ENCODE data around the gene CHCHD5. TPM values are rescaled to one million over a fixed set of nuclear protein-coding genes. Genes with fewer than 3 reads are reported as not detected.
"Not testable (repeated sequence)": the region's sequence is repeated elsewhere in the genome, so short reads cannot be mapped to it uniquely, and the experiment has no call there.

The CHCHD5 gene
- total RNA-seq, 1 donor from 2014 or later = 12.9 TPM

GRCh38 chr2:112614201-112614840, 29.9 kb downstream of the CHCHD5 start:
- peaks cover 7% of the 10 kb centered on the region for H3K4me1 ChIP-seq
- no peaks in the 10 kb centered on the region for H3K79me2 ChIP-seq (ENCODE audit: low read depth)
- peak overlapping the region; percentile 94 for H2AFZ ChIP-seq (replicated peaks)
- Mint-ChIP-seq H3K36me3 (peaks cover 2% of the 10 kb centered on the region), H3K9me3 (peaks cover 9% of the 10 kb centered on the region), H3K4me1 (peaks cover 7% of the 10 kb centered on the region), H3K27ac (no peak overlapping the region), H3K4me3 (no peak overlapping the region), H3K27me3 (ENCODE audit: insufficient read depth, low read depth) (peaks cover 5% of the 10 kb centered on the region)
- H3K27ac ChIP-seq = no peak overlapping the region
- peak overlapping the region; percentile 52 for H3K4me2 ChIP-seq
- H3F3A ChIP-seq (ENCODE audit: low read depth) = no peaks in the 10 kb centered on the region
- no peaks in the 10 kb centered on the region for H4K20me1 ChIP-seq (ENCODE audit: low read depth)
- DNase-seq (ENCODE audit: low spot score) = peak; percentile 58
- H3K9me3 ChIP-seq (ENCODE audit: low read depth) = peaks cover 3% of the 10 kb centered on the region
- no peaks in the 10 kb centered on the region for H3K27me3 ChIP-seq
- H3K4me3 ChIP-seq = no peak overlapping the region
- TF ChIP-seq EZH2 (IDR thresholded peaks at IDR 0.05) = no peak
- TF ChIP-seq EZH2phosphoT487 (IDR thresholded peaks at IDR 0.05) = no peak
- TF ChIP-seq CTCF (IDR thresholded peaks at IDR 0.05) = no peak
- no peak overlapping the region for H3K9ac ChIP-seq
- no peaks in the 10 kb centered on the region for H3K36me3 ChIP-seq

GRCh38 chr2:112615051-112615450, 30.6 kb downstream of the CHCHD5 start:
- Mint-ChIP-seq H3K9me3 (peaks cover 8% of the 10 kb centered on the region), H3K27ac (no peak overlapping the region), H3K4me1 (peaks cover 7% of the 10 kb centered on the region), H3K4me3 (no peak overlapping the region), H3K36me3 (peaks cover 2% of the 10 kb centered on the region), H3K27me3 (ENCODE audit: insufficient read depth, low read depth) (peaks cover 7% of the 10 kb centered on the region)
- Histone ChIP-seq H3K4me3 (no peak overlapping the region), H2AFZ (replicated peaks) (peak overlapping the region; percentile 94), H3K9ac (no peak overlapping the region), H3K9me3 (ENCODE audit: low read depth) (no peaks in the 10 kb centered on the region), H3K4me1 (peaks cover 7% of the 10 kb centered on the region), H3K27me3 (no peaks in the 10 kb centered on the region), H3F3A (ENCODE audit: low read depth) (no peaks in the 10 kb centered on the region), H3K4me2 (no peak overlapping the region), H4K20me1 (ENCODE audit: low read depth) (no peaks in the 10 kb centered on the region), H3K36me3 (no peaks in the 10 kb centered on the region), H3K27ac (no peak overlapping the region), H3K79me2 (ENCODE audit: low read depth) (no peaks in the 10 kb centered on the region)
- no peak for DNase-seq (ENCODE audit: low spot score)
- no peak for TF ChIP-seq CTCF (IDR thresholded peaks at IDR 0.05)
- TF ChIP-seq EZH2 (IDR thresholded peaks at IDR 0.05) = no peak
- no peak for TF ChIP-seq EZH2phosphoT487 (IDR thresholded peaks at IDR 0.05)

- H3K4me2 ChIP-seq; H3K4me1 ChIP-seq; H4K20me1 ChIP-seq (ENCODE audit: low read depth); DNase-seq (ENCODE audit: low spot score); H3K27me3 ChIP-seq; H3F3A ChIP-seq (ENCODE audit: low read depth); H3K9ac ChIP-seq; H3K9me3 ChIP-seq (ENCODE audit: low read depth); H3K79me2 ChIP-seq (ENCODE audit: low read depth); H3K4me3 Mint-ChIP-seq; H2AFZ ChIP-seq (replicated peaks); H3K36me3 ChIP-seq; H3K9me3 Mint-ChIP-seq; H3K27me3 Mint-ChIP-seq (ENCODE audit: insufficient read depth, low read depth); H3K27ac ChIP-seq; H3K27ac Mint-ChIP-seq; H3K36me3 Mint-ChIP-seq; H3K4me1 Mint-ChIP-seq; H3K4me3 ChIP-seq: not testable (repeated sequence)
Measured at GRCh38 chr2:112615798-112616197, 31.4 kb downstream of the CHCHD5 start.

- TF ChIP-seq EZH2phosphoT487 (IDR thresholded peaks at IDR 0.05) (no peak), EZH2 (IDR thresholded peaks at IDR 0.05) (no peak), CTCF (IDR thresholded peaks at IDR 0.05) (no peak)
- Histone ChIP-seq H3K4me3 (no peak overlapping the region), H3K27ac (no peak overlapping the region), H3K9me3 (ENCODE audit: low read depth) (no peaks in the 10 kb centered on the region), H3K79me2 (ENCODE audit: low read depth) (no peaks in the 10 kb centered on the region), H2AFZ (replicated peaks) (no peak overlapping the region), H4K20me1 (ENCODE audit: low read depth) (no peaks in the 10 kb centered on the region), H3K4me1 (peaks cover 7% of the 10 kb centered on the region), H3F3A (ENCODE audit: low read depth) (no peaks in the 10 kb centered on the region), H3K27me3 (no peaks in the 10 kb centered on the region), H3K36me3 (no peaks in the 10 kb centered on the region), H3K4me2 (no peak overlapping the region), H3K9ac (no peak overlapping the region)
- peaks cover 8% of the 10 kb centered on the region for H3K27me3 Mint-ChIP-seq (ENCODE audit: insufficient read depth, low read depth)
- H3K9me3 Mint-ChIP-seq = no peaks in the 10 kb centered on the region
- peaks cover 7% of the 10 kb centered on the region for H3K4me1 Mint-ChIP-seq
- no peak for DNase-seq (ENCODE audit: low spot score)
- H3K4me3 Mint-ChIP-seq = no peak overlapping the region
- peaks cover 2% of the 10 kb centered on the region for H3K36me3 Mint-ChIP-seq
- H3K27ac Mint-ChIP-seq = no peak overlapping the region
Measured at GRCh38 chr2:112618383-112618782, 34.0 kb downstream of the CHCHD5 start.
